HEK293T (cell line): Measurements from ENCODE around the gene EPC1.

ENCODE experiments used
- L3MBTL2 ChIP-seq: fragments of 450-650 bp; conservative IDR thresholded peaks from 2 replicates; pipeline ENCODE4 v1.6.1; 2016; ENCODE audit warnings: mild to moderate bottlenecking
- ZNF384 ChIP-seq: fragments of 450-650 bp; IDR thresholded peaks from 2 replicates; pipeline ENCODE4 v1.6.1; 2016

GRCh38 chr10:32337350-32337749 lies 9.6 kb downstream of the EPC1 start:
- TF ChIP-seq L3MBTL2 (no peak), ZNF384 (no peak)
